Stimulated activated CD8-positive, alpha-beta memory T cell treated with anti-CD3 and anti-CD28 coated beads, Interleukin-2, amount 100 ng/mL, for 48 hours (primary cell): ENCODE data around the gene CCDC201.
"Not testable (repeated sequence)": the region's sequence is repeated elsewhere in the genome, so short reads cannot be mapped to it uniquely, and the experiment has no call there.

Experiments used
- DNase-seq, 2 donors: peaks; one replicate each; pipeline ENCODE4 v3.0.0-alpha.2; 2020; ENCODE audit warnings: low read depth in 2 of 2

The CCDC201 gene

DNA sequence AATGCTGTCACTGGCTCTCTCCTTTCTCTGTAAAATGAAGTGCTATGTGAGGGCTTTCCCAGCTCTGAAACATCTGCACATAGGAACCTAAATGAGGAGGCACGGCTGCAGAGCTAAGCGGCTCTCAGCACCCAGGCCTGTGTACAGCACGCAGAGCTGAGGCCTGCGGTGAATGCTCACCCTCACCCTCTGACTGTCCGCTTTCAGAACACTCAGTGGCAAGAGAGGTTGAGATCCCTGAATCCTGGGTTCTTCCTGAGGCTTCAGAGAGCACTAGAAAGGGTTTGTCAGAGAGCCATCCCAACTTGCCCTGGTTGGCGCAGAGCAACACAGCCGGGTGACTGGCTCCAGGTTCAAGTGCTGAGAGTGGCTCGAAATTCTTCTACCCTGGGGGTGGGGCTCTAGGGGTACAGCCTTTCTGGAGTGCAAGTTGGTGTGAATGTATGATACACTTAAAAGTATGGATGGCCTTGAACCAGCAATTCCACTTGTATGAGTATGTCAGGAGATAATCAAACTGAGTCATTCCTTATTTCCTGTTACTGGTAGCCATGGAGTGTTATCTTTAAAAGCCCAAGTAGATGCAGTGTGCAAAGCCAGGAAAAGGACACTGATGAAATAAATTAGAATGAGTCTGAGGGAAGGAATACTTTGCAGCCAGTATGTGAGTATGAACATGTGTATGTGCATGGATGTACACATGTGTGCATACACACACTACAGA, 1.7 kb upstream of the CCDC201 start:
- no peak for DNase-seq

GRCh38 chr7:45873355-45873754, 473 bp upstream of the CCDC201 start:
- DNase-seq: no peak

DNA sequence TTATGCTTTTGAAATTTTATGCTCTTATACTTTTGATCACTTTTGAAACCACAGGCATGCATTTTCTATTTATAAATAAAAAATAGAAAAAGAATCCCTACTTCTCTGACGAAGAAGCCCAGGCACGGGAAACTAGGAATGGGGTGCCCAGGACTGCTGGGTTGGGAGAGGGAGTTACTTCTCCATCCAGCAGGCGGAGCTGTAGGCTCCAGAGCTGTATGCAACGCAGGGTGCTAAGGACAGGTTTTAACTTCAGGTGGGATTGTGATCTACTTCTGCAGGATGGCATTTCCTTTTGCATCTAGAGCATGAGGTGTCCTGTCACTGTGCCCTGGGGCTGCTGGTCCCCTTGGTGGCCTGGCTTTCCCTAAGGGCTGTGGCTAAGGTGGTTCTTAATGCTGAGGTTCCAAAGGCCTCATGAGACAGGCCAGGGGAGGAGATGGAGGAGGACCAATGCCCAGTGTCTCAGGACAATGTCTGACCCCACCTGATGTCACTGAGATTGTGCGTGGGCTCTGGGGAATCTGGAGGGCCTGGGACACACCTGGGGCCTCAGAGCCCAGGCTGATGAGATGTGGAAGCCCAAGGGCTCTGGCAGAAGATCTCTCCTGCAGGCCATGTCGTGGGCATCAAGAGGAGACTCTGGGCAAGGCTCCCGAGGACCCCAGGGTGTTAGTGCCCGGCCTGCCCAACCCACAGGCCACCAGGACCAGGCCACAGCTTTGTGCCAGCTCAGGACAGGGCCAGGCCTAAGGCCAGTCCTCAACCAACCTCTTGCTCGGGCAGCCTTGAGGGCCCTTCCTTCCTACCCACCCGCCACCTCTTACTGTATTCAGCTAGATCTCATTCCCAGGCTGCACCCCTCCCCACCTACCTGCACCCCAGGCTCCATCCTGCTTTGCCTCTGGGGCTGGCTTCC, 507 bp downstream of the CCDC201 start:
- no peak for DNase-seq

GRCh38 chr7:45869426-45869825, 3.5 kb downstream of the CCDC201 start:
- no peak for DNase-seq

DNA sequence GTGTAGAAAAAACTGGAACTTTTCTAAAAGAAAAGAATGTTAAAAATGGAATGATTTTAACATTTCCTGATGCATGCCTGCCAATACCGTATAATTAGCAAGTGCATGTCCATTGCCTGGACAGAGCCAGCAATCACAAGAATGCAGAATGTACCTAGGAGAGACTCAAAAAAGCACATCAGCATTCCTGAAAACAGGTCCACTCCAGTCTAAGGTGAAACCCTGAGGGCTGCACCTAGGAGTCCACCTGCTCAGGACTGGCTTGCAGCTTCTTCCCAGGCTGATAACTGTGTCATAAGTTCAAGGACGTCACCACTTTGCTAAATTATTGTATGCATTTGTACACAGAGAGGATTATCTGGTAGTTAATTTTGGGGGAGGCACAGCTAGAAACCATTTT, 5.4 kb downstream of the CCDC201 start:
- DNase-seq: no peak

DNA sequence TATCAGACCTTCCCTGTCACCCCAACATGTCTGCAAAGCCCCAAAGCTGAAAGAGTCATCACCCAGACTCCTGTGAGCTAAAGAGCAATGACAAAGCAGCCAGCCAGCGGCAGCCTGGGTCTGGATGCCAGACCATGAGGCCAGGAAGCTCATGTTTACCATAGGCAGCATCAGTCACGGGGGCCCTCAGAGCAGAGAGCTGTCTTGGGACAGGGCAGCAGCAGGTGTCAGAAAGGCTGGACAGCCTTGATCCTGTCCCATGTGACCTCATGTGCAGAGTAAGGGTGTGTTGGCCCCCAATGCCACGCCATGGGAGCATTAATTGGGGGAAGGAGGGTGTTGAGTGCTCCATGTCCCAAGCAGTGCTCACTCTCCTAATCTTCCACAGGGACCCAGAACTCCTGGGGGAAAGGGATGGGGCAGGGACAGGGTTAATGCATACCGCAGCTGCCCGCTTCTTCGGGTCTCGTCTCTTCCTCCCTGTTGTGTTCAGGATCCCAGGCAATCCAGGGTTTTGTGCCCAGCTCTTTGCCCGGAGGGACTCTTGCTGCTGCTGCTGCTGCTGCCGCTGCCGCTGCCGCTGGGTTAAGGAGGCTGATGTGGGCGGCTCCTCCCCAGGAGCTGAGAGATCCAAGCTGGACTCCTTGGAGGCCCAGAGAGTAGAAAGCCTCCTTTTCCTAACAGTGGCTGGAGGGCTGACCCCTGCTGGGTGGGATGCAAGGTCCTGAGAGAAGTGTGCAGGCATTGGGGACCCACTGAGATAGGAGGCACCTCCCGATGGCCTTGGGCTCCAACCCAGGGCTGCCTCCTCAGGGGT, 7.1 kb downstream of the CCDC201 start:
- no peak for DNase-seq

GRCh38 chr7:45863715-45864114, 9.2 kb downstream of the CCDC201 start:
- no peak for DNase-seq

DNA sequence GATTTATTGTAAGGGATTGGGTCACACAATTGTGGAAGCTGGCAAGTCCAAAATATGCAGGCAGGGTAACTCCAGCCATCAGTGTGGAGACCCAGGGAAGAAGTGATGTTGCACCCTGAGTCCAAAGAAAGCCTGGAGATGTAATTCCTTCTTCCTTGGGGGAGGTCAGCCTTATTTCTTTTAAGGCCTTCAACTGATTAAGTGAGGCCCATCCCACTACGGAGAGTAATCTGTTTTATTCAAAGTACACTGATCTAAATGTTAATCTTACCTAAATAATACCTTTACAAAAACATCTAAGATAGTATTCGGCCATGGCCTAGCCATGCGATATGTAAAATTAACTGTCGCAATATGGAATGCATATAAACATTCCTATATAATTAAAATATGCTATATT, 16.0 kb downstream of the CCDC201 start:
- DNase-seq: not testable (repeated sequence)

DNA sequence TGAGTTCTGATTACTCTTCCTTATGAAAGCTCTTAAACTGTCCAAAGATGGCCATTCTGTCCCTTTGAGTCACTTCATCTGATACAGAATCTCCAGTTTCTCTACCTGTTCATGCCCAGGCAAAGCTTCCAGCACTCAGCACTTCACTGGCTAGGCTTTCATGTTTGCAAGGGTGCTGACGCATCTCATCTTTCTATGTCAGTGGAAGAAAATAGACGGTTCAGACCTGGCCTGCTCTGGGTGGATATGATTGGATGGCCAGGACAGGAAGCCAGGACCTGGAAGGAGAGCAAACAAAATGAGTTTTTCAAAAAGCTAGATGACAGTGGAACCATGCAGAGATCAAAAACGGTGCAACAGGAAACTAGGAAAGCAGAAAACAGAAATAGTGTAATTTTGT, 17.2 kb downstream of the CCDC201 start:
- DNase-seq: not testable (repeated sequence)

GRCh38 chr7:45853491-45853890, 19.4 kb downstream of the CCDC201 start:
- not testable (repeated sequence) for DNase-seq

- DNase-seq: not testable (repeated sequence)
These were observed 19.9 kb downstream of the CCDC201 start for GRCh38 chr7:45852984-45853383.

- not testable (repeated sequence) for DNase-seq
These were observed 24.1 kb downstream of the CCDC201 start for GRCh38 chr7:45848734-45849133.

DNA sequence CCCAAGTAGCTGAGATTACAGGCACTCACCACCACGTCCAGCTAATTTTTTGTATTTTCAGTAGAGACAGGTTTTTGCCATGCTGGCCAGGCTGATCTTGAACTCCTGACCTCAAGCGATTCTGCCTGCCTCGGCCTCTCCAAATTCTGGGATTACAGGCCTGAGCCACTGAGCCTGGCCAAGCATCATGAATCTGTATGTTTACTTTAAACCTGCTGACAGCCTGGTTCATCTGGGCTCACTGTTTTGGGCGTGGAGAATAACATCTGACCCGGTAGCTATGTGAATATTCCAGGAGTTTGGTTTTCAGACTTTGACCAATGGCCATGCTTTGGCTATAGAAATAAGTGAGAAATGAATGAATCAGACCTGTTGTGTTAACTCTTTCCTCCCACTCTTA, 26.3 kb downstream of the CCDC201 start:
- DNase-seq: not testable (repeated sequence)

DNA sequence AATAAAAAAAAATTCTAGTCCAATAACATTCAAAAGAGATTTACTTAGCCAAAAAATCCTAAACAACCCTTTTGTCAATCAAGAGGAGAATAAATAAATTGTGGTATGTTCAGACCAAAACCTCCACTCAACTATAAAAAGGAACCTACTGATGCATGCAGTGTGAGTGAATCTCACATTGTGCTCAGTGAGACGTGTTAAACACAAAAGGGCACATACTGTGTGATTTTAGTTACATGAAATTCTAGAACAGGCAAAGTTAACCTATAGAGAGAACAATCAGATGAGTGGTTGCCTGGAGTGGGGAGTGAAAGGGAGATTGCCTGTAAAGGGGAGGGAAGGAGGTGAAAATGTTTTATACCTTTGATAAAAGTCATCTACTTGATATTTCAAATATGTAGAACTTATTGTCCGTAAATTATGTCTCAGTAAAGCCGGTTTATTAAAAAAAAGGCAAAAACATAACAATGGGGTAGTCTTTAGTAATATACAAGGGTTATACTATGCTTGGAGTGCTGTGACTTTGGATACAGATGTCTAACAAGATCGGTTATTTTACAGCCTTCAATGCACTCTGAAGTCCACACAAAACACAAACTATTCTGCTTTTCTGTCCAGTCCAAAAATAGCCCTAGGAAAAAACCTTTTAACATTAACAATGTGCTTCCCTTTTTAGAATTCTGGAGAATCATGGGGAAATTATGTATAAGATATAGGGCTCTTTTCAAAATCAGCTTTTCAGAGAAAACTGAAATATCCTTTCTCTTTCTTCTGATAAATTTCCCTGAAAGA, 30.8 kb downstream of the CCDC201 start:
- not testable (repeated sequence) for DNase-seq

- DNase-seq: not testable (repeated sequence)
These were observed 34.0 kb downstream of the CCDC201 start for GRCh38 chr7:45838852-45839251.

GRCh38 chr7:45832433-45833177, 40.3 kb downstream of the CCDC201 start:
- DNase-seq: not testable (repeated sequence)

DNA sequence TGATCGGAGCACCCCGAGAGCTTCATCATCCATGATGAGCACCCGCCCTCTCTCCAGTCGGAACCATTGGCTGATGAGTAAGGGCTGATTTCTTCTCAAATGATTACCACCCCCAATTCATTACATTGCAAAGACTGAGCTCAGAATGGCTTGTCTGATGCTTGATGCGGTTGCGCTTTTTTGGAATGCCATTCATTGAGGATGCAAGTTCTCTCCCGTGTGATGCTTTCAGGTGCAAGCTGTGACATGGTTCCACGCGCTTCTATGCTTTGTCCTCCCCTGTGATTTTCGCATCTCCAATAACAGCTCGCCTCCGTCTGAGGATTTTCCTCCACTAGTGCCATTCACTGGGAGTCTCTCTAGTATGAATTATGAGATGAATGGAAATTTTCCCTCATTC, 43.0 kb downstream of the CCDC201 start:
- DNase-seq: not testable (repeated sequence)

DNA sequence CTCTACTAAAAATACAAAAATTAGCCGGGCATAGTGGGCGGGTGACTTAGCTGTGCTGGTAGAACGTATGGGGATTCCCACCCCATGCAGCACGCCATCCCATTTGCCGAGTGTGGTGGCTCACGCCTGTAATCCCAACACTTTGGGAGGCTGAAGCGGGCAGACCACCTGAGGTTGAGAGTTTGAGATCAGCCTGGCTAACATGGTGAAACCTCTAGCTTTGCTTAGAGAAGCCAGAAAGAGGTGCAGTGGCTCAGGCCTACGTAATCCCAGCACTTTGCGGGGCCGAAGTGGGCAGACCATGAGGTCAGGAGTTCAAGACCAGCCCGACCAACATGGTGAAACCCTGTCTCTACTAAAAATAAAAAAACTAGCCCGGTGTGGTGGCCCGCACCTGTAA, 45.2 kb downstream of the CCDC201 start:
- not testable (repeated sequence) for DNase-seq

DNA sequence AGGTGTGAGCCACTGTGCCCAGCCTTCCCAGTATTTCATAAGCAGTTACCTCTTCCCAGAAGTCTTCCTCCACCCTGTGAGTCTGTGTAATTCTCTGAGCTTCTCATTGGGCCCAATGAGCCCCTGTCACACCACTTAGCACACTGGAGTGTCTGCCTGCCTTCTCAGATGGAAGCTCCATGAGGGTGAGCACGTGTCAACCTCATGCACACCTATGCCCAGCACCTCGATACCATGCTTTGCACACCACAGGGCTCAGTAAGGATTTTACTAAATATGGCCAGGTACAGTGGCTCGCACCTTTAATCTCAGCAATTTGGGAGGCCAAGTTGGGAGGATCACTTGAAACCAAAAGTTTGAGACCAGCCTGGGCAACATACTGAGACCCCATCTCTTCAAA, 46.3 kb downstream of the CCDC201 start:
- not testable (repeated sequence) for DNase-seq

- not testable (repeated sequence) for DNase-seq
These were observed 54.1 kb downstream of the CCDC201 start for GRCh38 chr7:45818763-45819162.
